ENCODE data around the gene STARD9.
A peak's percentile ranks its signal among the peaks of the same experiment; 100 is the strongest.
"Not testable (repeated sequence)": the region's sequence is repeated elsewhere in the genome, so short reads cannot be mapped to it uniquely, and the experiment has no call there.

The STARD9 gene

GRCh38 chr15:42591238-42591934, 16.0 kb downstream of the STARD9 start:
- DNase-seq: no peak

GRCh38 chr15:42592716-42593115, 17.3 kb downstream of the STARD9 start:
- DNase-seq: no peak

- DNase-seq: no peak
Observed at GRCh38 chr15:42593143-42593542, 17.7 kb downstream of the STARD9 start.

- no peak for DNase-seq
Observed at GRCh38 chr15:42594095-42594494, 18.7 kb downstream of the STARD9 start.

GRCh38 chr15:42595626-42596240, 20.3 kb downstream of the STARD9 start:
- no peak for DNase-seq

- DNase-seq: not testable (repeated sequence)
Observed at GRCh38 chr15:42601316-42601715, 25.9 kb downstream of the STARD9 start.

GRCh38 chr15:42602501-42602900, 27.1 kb downstream of the STARD9 start:
- no peak for DNase-seq

- no peak for DNase-seq
Observed at GRCh38 chr15:42603978-42604377, 28.6 kb downstream of the STARD9 start.

- DNase-seq: no peak
Observed at GRCh38 chr15:42604894-42605744, 29.7 kb downstream of the STARD9 start.

GRCh38 chr15:42605796-42606195, 30.4 kb downstream of the STARD9 start:
- DNase-seq: no peak

- DNase-seq: peak; percentile 84
Observed at GRCh38 chr15:42608110-42608531, 32.7 kb downstream of the STARD9 start.

GRCh38 chr15:42608752-42609488, 33.5 kb downstream of the STARD9 start:
- peak; percentile 14 for DNase-seq

GRCh38 chr15:42611532-42611931, 36.1 kb downstream of the STARD9 start:
- no peak for DNase-seq

- DNase-seq: no peak
Observed at GRCh38 chr15:42612367-42612912, 37.0 kb downstream of the STARD9 start.

- DNase-seq: no peak
Observed at GRCh38 chr15:42616107-42616506, 40.7 kb downstream of the STARD9 start.

- DNase-seq: no peak
Observed at GRCh38 chr15:42619656-42620371, 44.4 kb downstream of the STARD9 start.

GRCh38 chr15:42621386-42621785, 46.0 kb downstream of the STARD9 start:
- no peak for DNase-seq

GRCh38 chr15:42621996-42622925, 46.9 kb downstream of the STARD9 start:
- DNase-seq: no peak

- no peak for DNase-seq
Observed at GRCh38 chr15:42623951-42624350, 48.5 kb downstream of the STARD9 start.

- DNase-seq: no peak
Observed at GRCh38 chr15:42627485-42627884, 52.1 kb downstream of the STARD9 start.

- DNase-seq: no peak
Observed at GRCh38 chr15:42628761-42629160, 53.4 kb downstream of the STARD9 start.
